Transverse colon (tissue), 4 donors: ENCODE measurements around the gene RHAG. TPM values are rescaled to one million over a fixed set of nuclear protein-coding genes. Genes with fewer than 3 reads are reported as not detected.
"Not testable (repeated sequence)": the region's sequence is repeated elsewhere in the genome, so short reads cannot be mapped to it uniquely, and the experiment has no call there.

Source experiments
- DNase-seq: peaks from one replicate; pipeline ENCODE4 v3.0.0-alpha.2; 2019
- H3K27ac ChIP-seq, 4 donors: fragments of 200-600 bp; sonication (generic); 2 replicates each; pipeline ENCODE4 v1.5.1; 2016 to 2018; ENCODE audit warnings: inconsistent platforms in 4 of 4
- H3K27me3 ChIP-seq: fragments of 200-600 bp; sonication (generic); 2 replicates; pipeline ENCODE4 v1.5.1; 2017; ENCODE audit warnings: inconsistent platforms
- H3K36me3 ChIP-seq, 4 donors: fragments of 200-600 bp; sonication (generic); 2 replicates each; pipeline ENCODE4 v1.5.1; 2017 to 2019; ENCODE audit warnings: inconsistent platforms in 4 of 4
- H3K4me1 ChIP-seq, 4 donors: fragments of 200-600 bp; sonication (generic); 2 replicates each; pipeline ENCODE4 v1.5.1; 2017 to 2020; ENCODE audit warnings: inconsistent platforms in 4 of 4
- H3K4me3 ChIP-seq, 4 donors: fragments of 200-600 bp; sonication (generic); 1 replicate in 1 of 4; 2 replicates in 3 of 4; pipeline versions ENCODE4 v1.5.1 to v1.6.1; 2017 to 2019; ENCODE audit warnings: inconsistent platforms in 4 of 4
- H3K9me3 ChIP-seq, 2 donors: fragments of 200-600 bp; sonication (generic); 2 replicates each; pipeline ENCODE4 v1.5.1; 2017 to 2019; ENCODE audit warnings: inconsistent platforms in 2 of 2
- CTCF ChIP-seq, 5 experiments: fragments of 200-600 bp in 3 of 5; fragments of 450-650 bp in 2 of 5; sonication (generic) in 3 of 5; IDR thresholded peaks; 1 replicate in 2 of 5; 2 replicates in 3 of 5; pipeline ENCODE4 v1.5.1; 2016 to 2017; ENCODE audit warnings: antibody characterized with exemption in 5 of 5, inconsistent platforms in 3 of 5, mild to moderate bottlenecking in 2 of 5, moderate library complexity in 1 of 5
- EP300 ChIP-seq: sonication (generic); formaldehyde crosslinking; IDR thresholded peaks from one replicate; pipeline ENCODE4 v1.6.1; 2017; ENCODE audit warnings: antibody characterized with exemption, low read depth
- POLR2A ChIP-seq: fragments of 450-650 bp; IDR thresholded peaks from one replicate; pipeline ENCODE4 v1.6.1; 2016; ENCODE audit warnings: antibody characterized with exemption, mild to moderate bottlenecking, moderate library complexity
- POLR2AphosphoS5 ChIP-seq, 3 donors: sonication (generic); formaldehyde crosslinking; IDR thresholded peaks; one replicate each; pipeline ENCODE4 v1.6.1; 2016; ENCODE audit warnings: antibody characterized with exemption in 3 of 3
- WGBS, 2 donors: methylation state at CpG; one replicate each; pipeline ENCODE4 v1.1.5; 2018; ENCODE audit warnings: low coverage in 1 of 2; 5-methylcytosine and 5-hydroxymethylcytosine counted together
- in situ Hi-C, 4 donors: fragments of 200-750 bp; cut with MboI; loops; one replicate each; pipeline versions ENCODE4 v1.15.0 to v1.15.1; 2017; ENCODE audit warnings: low sequenced_read_pairs in 3 of 4, low pct_ligation_motif_present in 1 of 4, low pct_unique_long_range_greater_than_20kb in 1 of 4
- intact Hi-C: fragments of 100-400 bp; cut with DNase I; formaldehyde crosslinking; loops from one replicate; pipeline ENCODE4 v1.15.1; 2023; ENCODE audit warnings: low total_unique reads
- total RNA-seq, 4 donors: library from RNA; depleted of rRNA; stranded (reverse); fragments of >200 nt; gene quantifications; one replicate each; pipeline ENCODE4 v1.1.0, GENCODE V29; 2016

The RHAG gene
- total RNA-seq, 4 donors from 2014 or later = 0.64 TPM; not detected in 3

DNA sequence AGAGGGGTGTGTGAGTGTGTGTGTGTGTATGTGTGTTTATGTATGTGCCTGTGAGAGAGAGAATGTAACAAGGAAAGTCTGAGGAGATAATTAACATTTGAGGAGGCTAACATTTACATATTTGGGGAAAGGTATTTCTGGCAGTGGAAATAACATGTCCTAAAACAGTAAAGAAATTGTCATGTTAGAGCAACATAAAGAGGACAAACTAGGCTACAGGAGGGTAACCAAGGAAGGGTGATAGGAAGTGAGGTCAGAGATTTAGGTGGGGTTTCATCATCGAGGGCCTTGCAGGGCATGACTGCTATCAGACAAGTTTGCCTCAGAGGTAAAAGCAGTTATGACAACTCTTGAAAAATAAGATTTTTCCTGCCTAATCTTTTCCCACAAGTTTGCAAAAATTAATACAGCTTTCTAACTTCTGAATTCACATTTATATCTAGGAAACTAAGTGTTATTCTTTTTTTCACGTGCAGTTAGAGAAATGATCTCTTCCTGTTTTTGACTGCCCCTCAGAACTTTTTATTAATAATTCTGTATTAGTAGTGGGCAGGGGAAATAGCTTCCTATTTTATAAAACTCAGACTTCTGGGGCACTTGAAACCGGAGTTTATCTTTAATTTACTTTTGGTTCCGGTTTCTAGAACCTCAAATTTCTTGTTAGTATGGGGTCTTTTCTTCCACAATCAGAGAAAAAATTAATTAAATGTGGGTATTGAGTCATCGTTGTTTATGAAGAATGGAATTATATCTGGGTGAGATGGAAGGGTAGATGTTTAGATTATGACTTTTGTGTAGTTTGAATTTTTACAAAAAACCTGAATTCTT lies 30.5 kb upstream of the RHAG start:
- Histone ChIP-seq H3K27ac (no peak overlapping the region), H3K4me1 (no peaks in the 10 kb centered on the region), H3K27me3 (no peaks in the 10 kb centered on the region), H3K36me3 (no peaks in the 10 kb centered on the region), H3K9me3 (no peaks in the 10 kb centered on the region), H3K4me3 (no peak overlapping the region)
- no peak for TF ChIP-seq POLR2AphosphoS5 (IDR thresholded peaks at IDR 0.05)
- no peak for TF ChIP-seq EP300
- TF ChIP-seq CTCF (IDR thresholded peaks at IDR 0.05) = no peak
- no peak for TF ChIP-seq POLR2A
- WGBS, 2 donors = 64 to 66% methylated on average over 5 of the region's 5 CpGs
- no peak for DNase-seq
- in situ Hi-C loops = no loop called here
- intact Hi-C loops = no loop called here

GRCh38 chr6:49666480-49666879 lies 29.8 kb upstream of the RHAG start:
- Histone ChIP-seq H3K4me3 (no peak overlapping the region), H3K4me1 (no peaks in the 10 kb centered on the region), H3K27me3 (no peaks in the 10 kb centered on the region), H3K27ac (no peak overlapping the region), H3K9me3 (no peaks in the 10 kb centered on the region), H3K36me3 (no peaks in the 10 kb centered on the region)
- WGBS, 2 donors = 33 to 41% methylated on average over 1 of the region's 1 CpG
- TF ChIP-seq POLR2A = no peak
- TF ChIP-seq EP300 = no peak
- no peak for TF ChIP-seq CTCF (IDR thresholded peaks at IDR 0.05)
- no peak for TF ChIP-seq POLR2AphosphoS5 (IDR thresholded peaks at IDR 0.05)
- in situ Hi-C loops = no loop called here
- intact Hi-C loops = no loop called here
- DNase-seq = no peak

DNA sequence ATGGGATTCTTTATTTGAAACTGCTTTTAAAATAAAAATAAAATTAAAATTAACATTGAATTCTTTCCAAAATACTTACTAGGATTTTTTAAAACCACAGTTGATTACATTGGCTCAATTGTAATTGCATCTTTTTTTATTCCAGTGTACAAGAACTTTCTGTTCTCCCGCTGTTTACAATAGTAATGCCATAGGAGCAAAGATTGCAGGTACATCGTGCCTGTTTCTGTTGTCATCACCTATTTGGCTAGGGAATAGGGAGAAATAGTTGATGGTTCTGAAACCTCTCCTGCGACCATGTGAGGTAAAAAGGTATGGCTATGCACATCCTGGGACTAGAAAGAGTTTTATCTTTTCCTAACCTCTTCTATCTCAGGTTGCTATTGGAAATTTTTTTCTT lies 28.2 kb upstream of the RHAG start:
- no peak overlapping the region for H3K27ac ChIP-seq
- in situ Hi-C loops = no loop called here

DNA sequence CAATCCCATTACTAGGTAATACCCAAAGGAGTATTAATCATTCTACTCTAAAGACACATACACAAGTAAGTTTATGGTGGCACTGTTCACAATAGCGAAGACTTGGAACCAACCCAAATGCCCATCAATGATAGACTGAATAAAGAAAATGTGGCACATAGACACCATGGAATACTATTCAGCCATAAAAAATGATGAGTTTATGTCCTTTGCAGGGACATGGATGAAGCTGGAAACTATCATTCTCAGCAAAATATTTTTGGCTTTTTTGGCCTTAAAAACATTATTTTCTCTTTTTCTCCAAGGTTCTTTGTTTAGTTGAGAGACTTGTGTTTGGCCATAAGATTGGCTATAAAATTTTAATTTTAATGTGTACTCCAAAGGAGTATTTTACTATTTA lies 27.4 kb upstream of the RHAG start:
- intact Hi-C loops, DNase-seq, in situ Hi-C loops, H3K36me3 ChIP-seq, H3K27me3 ChIP-seq, H3K9me3 ChIP-seq, H3K27ac ChIP-seq, H3K4me1 ChIP-seq, H3K4me3 ChIP-seq: not testable (repeated sequence)
- WGBS, 2 donors = 83 to 87% methylated on average over 1 of the region's 1 CpG

More for the DNA sequence above, 28.2 kb upstream of the RHAG start:
- WGBS, 2 donors = 62 to 79% methylated on average over 3 of the region's 3 CpGs
- Histone ChIP-seq H3K9me3 (no peaks in the 10 kb centered on the region), H3K4me3 (no peak overlapping the region), H3K27me3 (no peaks in the 10 kb centered on the region), H3K36me3 (no peaks in the 10 kb centered on the region), H3K4me1 (no peaks in the 10 kb centered on the region)
- TF ChIP-seq POLR2A (no peak), EP300 (no peak), CTCF (IDR thresholded peaks at IDR 0.05) (no peak), POLR2AphosphoS5 (IDR thresholded peaks at IDR 0.05) (no peak)
- no peak for DNase-seq
- intact Hi-C loops = no loop called here

GRCh38 chr6:49662892-49663261 lies 26.2 kb upstream of the RHAG start:
- in situ Hi-C loops = no loop called here
- TF ChIP-seq POLR2AphosphoS5 (IDR thresholded peaks at IDR 0.05) (no peak), CTCF (IDR thresholded peaks at IDR 0.05) (no peak), EP300 (no peak), POLR2A (no peak)
- Histone ChIP-seq H3K27ac (no peak overlapping the region), H3K4me1 (no peaks in the 10 kb centered on the region), H3K9me3 (no peaks in the 10 kb centered on the region), H3K27me3 (no peaks in the 10 kb centered on the region), H3K36me3 (no peaks in the 10 kb centered on the region), H3K4me3 (no peak overlapping the region)
- no peak for DNase-seq
- intact Hi-C loops = no loop called here
- WGBS, 2 donors = 26 to 30% methylated on average over 1 of the region's 1 CpG
